ENCODE measurements around the gene VAPA.

GRCh38 chr18:9900699-9901098, 13.1 kb upstream of the VAPA start:
- TF ChIP-seq, protein P1, sequence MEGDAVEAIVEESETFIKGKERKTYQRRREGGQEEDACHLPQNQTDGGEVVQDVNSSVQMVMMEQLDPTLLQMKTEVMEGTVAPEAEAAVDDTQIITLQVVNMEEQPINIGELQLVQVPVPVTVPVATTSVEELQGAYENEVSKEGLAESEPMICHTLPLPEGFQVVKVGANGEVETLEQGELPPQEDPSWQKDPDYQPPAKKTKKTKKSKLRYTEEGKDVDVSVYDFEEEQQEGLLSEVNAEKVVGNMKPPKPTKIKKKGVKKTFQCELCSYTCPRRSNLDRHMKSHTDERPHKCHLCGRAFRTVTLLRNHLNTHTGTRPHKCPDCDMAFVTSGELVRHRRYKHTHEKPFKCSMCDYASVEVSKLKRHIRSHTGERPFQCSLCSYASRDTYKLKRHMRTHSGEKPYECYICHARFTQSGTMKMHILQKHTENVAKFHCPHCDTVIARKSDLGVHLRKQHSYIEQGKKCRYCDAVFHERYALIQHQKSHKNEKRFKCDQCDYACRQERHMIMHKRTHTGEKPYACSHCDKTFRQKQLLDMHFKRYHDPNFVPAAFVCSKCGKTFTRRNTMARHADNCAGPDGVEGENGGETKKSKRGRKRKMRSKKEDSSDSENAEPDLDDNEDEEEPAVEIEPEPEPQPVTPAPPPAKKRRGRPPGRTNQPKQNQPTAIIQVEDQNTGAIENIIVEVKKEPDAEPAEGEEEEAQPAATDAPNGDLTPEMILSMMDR (conservative IDR thresholded peaks at IDR 0.05 in 1 of 2, IDR thresholded peaks at IDR 0.05 in 1 of 2; ENCODE audit: low read depth in 1 of 2, low read length in 2 of 2): no peak
- TF ChIP-seq EZH2 (IDR thresholded peaks at IDR 0.05; ENCODE audit: low read length, missing control alignments): no peak
